Smooth muscle cell (in vitro differentiated cells): Measurements from ENCODE around the gene NMRK1. TPM values are rescaled to one million over a fixed set of nuclear protein-coding genes. Genes with fewer than 3 reads are reported as not detected.

Experiments
- DNase-seq: peaks from one replicate; lab custom pipeline; 2025; ENCODE audit not compliant: unreplicated experiment; lab: John Stamatoyannopoulos, UW
- H2AFZ ChIP-seq: fragments of 200-600 bp; sonication (generic); 2 replicates; pipeline ENCODE4 v1.6.0; 2016; ENCODE audit warnings: antibody characterized with exemption, low read depth, mild to moderate bottlenecking
- H3F3A ChIP-seq: fragments of 200-600 bp; sonication (generic); 2 replicates; pipeline ENCODE4 v1.6.0; 2017; ENCODE audit warnings: antibody characterized with exemption, low read depth
- H3K27ac ChIP-seq: fragments of 200-600 bp; sonication (generic); 2 replicates; pipeline ENCODE4 v1.5.1; 2016; ENCODE audit warnings: low read depth, mild to moderate bottlenecking
- H3K27me3 ChIP-seq: fragments of 200-600 bp; sonication (generic); 2 replicates; pipeline ENCODE4 v1.6.1; 2016; ENCODE audit warnings: low read depth, mild to moderate bottlenecking
- H3K36me3 ChIP-seq: fragments of 200-600 bp; sonication (generic); 2 replicates; pipeline ENCODE4 v1.5.1; 2016; ENCODE audit warnings: low read depth
- H3K4me1 ChIP-seq: fragments of 200-600 bp; sonication (generic); 2 replicates; pipeline ENCODE4 v1.5.1; 2016; ENCODE audit warnings: low read depth
- H3K4me2 ChIP-seq: fragments of 200-600 bp; sonication (generic); 2 replicates; pipeline ENCODE4 v1.6.0; 2016; ENCODE audit warnings: mild to moderate bottlenecking
- H3K4me3 ChIP-seq: fragments of 200-600 bp; sonication (generic); 2 replicates; pipeline ENCODE4 v1.5.1; 2016; ENCODE audit warnings: mild to moderate bottlenecking
- H3K79me2 ChIP-seq: fragments of 200-600 bp; sonication (generic); 2 replicates; pipeline ENCODE4 v1.6.0; 2016; ENCODE audit warnings: low read depth, mild to moderate bottlenecking
- H3K9ac ChIP-seq: fragments of 200-600 bp; sonication (generic); 2 replicates; pipeline ENCODE4 v1.6.0; 2016; ENCODE audit warnings: low read depth
- H3K9me3 ChIP-seq: fragments of 200-600 bp; sonication (generic); replicated peaks from 2 replicates; pipeline ENCODE4 v1.5.1; 2016; ENCODE audit warnings: low read depth
- H4K20me1 ChIP-seq: fragments of 200-600 bp; sonication (generic); 2 replicates; pipeline ENCODE4 v1.6.0; 2016; ENCODE audit warnings: low read depth
- CTCF ChIP-seq: fragments of 200-600 bp; sonication (generic); IDR thresholded peaks from 2 replicates; pipeline ENCODE4 v1.5.1; 2017; ENCODE audit warnings: borderline replicate concordance, mild to moderate bottlenecking, antibody characterized with exemption; ENCODE audit not compliant: insufficient read depth, poor library complexity, severe bottlenecking
- WGBS: methylation state at CpG from one replicate; pipeline ENCODE4 v1.1.7; 2016; ENCODE audit warnings: low lambda C conversion rate; 5-methylcytosine and 5-hydroxymethylcytosine counted together
- polyA plus RNA-seq: library from polyadenylated mRNA; unstranded; fragments of >200 nt; fragmentation: Nextera tagmentation; extraction: Ambion mirVana; gene quantifications from 2 replicates; pipeline ENCODE4 v1.2.1, GENCODE V29; 2016
- total RNA-seq: library from RNA; depleted of rRNA; stranded (reverse); fragments of >200 nt; gene quantifications from 2 replicates; pipeline ENCODE4 v1.2.3, GENCODE V29; 2014

NMRK1 gene
- total and polyA plus RNA-seq, 2 experiments from 2014 or later: 12.3 to 16.4 TPM

- DNase-seq: no peak
- Histone ChIP-seq H4K20me1 (peaks cover 57% of the 10 kb centered on the region), H3K4me1 (peaks cover 3% of the 10 kb centered on the region), H2AFZ (no peak overlapping the region), H3K4me2 (no peak overlapping the region), H3K27me3 (no peaks in the 10 kb centered on the region), H3K27ac (peak overlapping the region; percentile 58), H3K36me3 (no peaks in the 10 kb centered on the region), H3K9me3 (no peaks in the 10 kb centered on the region), H3K79me2 (peaks cover 36% of the 10 kb centered on the region), H3F3A (no peaks in the 10 kb centered on the region), H3K4me3 (no peak overlapping the region), H3K9ac (no peak overlapping the region)
- 89% methylated on average over 7 of the region's 7 CpGs for WGBS
- TF ChIP-seq CTCF: no peak
Measured at GRCh38 chr9:75109210-75109839, 21.4 kb upstream of the NMRK1 start.

GRCh38 chr9:75108571-75108970 lies 20.6 kb upstream of the NMRK1 start:
- Histone ChIP-seq H3K9me3 (no peaks in the 10 kb centered on the region), H2AFZ (no peak overlapping the region), H3K79me2 (peaks cover 36% of the 10 kb centered on the region), H3F3A (no peaks in the 10 kb centered on the region), H3K9ac (no peak overlapping the region), H3K27me3 (no peaks in the 10 kb centered on the region), H3K4me3 (no peak overlapping the region), H3K4me1 (peaks cover 3% of the 10 kb centered on the region), H3K4me2 (peak overlapping the region; percentile 33), H3K36me3 (no peaks in the 10 kb centered on the region), H4K20me1 (peaks cover 57% of the 10 kb centered on the region), H3K27ac (peak overlapping the region; percentile 58)
- TF ChIP-seq CTCF: no peak
- WGBS: 40% methylated on average over 4 of the region's 4 CpGs
- no peak for DNase-seq

GRCh38 chr9:75106857-75107256 lies 18.9 kb upstream of the NMRK1 start:
- no peak overlapping the region for H3K27ac ChIP-seq
- no peaks in the 10 kb centered on the region for H3K36me3 ChIP-seq
- no peaks in the 10 kb centered on the region for H3K9me3 ChIP-seq
- H3K4me3 ChIP-seq: no peak overlapping the region
- no peaks in the 10 kb centered on the region for H3F3A ChIP-seq
- H3K4me2 ChIP-seq: no peak overlapping the region
- no peak for TF ChIP-seq CTCF
- peaks cover 39% of the 10 kb centered on the region for H3K79me2 ChIP-seq
- H2AFZ ChIP-seq: no peak overlapping the region
- 80% methylated on average over 6 of the region's 6 CpGs for WGBS
- H3K4me1 ChIP-seq: peaks cover 3% of the 10 kb centered on the region
- DNase-seq: no peak
- peaks cover 48% of the 10 kb centered on the region for H4K20me1 ChIP-seq
- H3K27me3 ChIP-seq: no peaks in the 10 kb centered on the region
- no peak overlapping the region for H3K9ac ChIP-seq

- no peak overlapping the region for H3K9ac ChIP-seq
- 37% methylated on average over 2 of the region's 2 CpGs for WGBS
- no peaks in the 10 kb centered on the region for H3K36me3 ChIP-seq
- no peak overlapping the region for H3K4me2 ChIP-seq
- no peak overlapping the region for H3K4me3 ChIP-seq
- peaks cover 48% of the 10 kb centered on the region for H4K20me1 ChIP-seq
- no peak for DNase-seq
- no peaks in the 10 kb centered on the region for H3K27me3 ChIP-seq
- H3K9me3 ChIP-seq: no peaks in the 10 kb centered on the region
- H3F3A ChIP-seq: no peaks in the 10 kb centered on the region
- H3K27ac ChIP-seq: no peak overlapping the region
- TF ChIP-seq CTCF: no peak
- H3K4me1 ChIP-seq: peaks cover 3% of the 10 kb centered on the region
- no peak overlapping the region for H2AFZ ChIP-seq
- peaks cover 42% of the 10 kb centered on the region for H3K79me2 ChIP-seq
Measured at GRCh38 chr9:75105841-75106240, 17.9 kb upstream of the NMRK1 start.
